Measurements from ENCODE around the gene GATA2.

GATA2 gene

GRCh38 chr3:128501431-128501830 lies 8.4 kb upstream of the GATA2 start:
- DNase-seq, result no peak

GRCh38 chr3:128500556-128500955 lies 7.6 kb upstream of the GATA2 start:
- DNase-seq, result no peak

- no peak for DNase-seq
These were observed 6.8 kb upstream of the GATA2 start for GRCh38 chr3:128499724-128500275.

- no peak for DNase-seq
These were observed 6.0 kb upstream of the GATA2 start for GRCh38 chr3:128498901-128499530.

GRCh38 chr3:128498127-128498626 lies 5.2 kb upstream of the GATA2 start:
- no peak for DNase-seq

- peak; percentile 74 to 78 for DNase-seq
These were observed 4.5 kb upstream of the GATA2 start for GRCh38 chr3:128497305-128498126.

GRCh38 chr3:128496602-128497304 lies 3.8 kb upstream of the GATA2 start:
- DNase-seq, result no peak

GRCh38 chr3:128496019-128496601 lies 3.1 kb upstream of the GATA2 start:
- no peak for DNase-seq

GRCh38 chr3:128495435-128495970 lies 2.5 kb upstream of the GATA2 start:
- DNase-seq, result no peak

GRCh38 chr3:128494367-128494650 lies 1.3 kb upstream of the GATA2 start:
- DNase-seq, result no peak

- no peak for DNase-seq
These were observed 767 bp upstream of the GATA2 start for GRCh38 chr3:128493570-128494366.

GRCh38 chr3:128491941-128492670 lies 895 bp downstream of the GATA2 start:
- peak in 1 of 2 experiments; percentile 24 for DNase-seq

GRCh38 chr3:128491691-128491940 lies 1.4 kb downstream of the GATA2 start:
- DNase-seq, result no peak

- no peak for DNase-seq
These were observed 1.9 kb downstream of the GATA2 start for GRCh38 chr3:128490915-128491690.

GRCh38 chr3:128490650-128490914 lies 2.4 kb downstream of the GATA2 start:
- no peak for DNase-seq

GRCh38 chr3:128489927-128490649 lies 2.9 kb downstream of the GATA2 start:
- peak in 1 of 2 experiments; percentile 31 for DNase-seq

- peak in 1 of 2 experiments; percentile 21 for DNase-seq
These were observed 3.4 kb downstream of the GATA2 start for GRCh38 chr3:128489674-128489926.

GRCh38 chr3:128488991-128489673 lies 3.9 kb downstream of the GATA2 start:
- peak; percentile 41 to 45 for DNase-seq

GRCh38 chr3:128488636-128488990 lies 4.4 kb downstream of the GATA2 start:
- peak in 1 of 2 experiments; percentile 17 for DNase-seq
